Urinary bladder (tissue), 4 donors: ENCODE measurements around the gene ZNF641. TPM values are rescaled to one million over a fixed set of nuclear protein-coding genes. Genes with fewer than 3 reads are reported as not detected.

ENCODE experiments used
- DNase-seq: peaks from one replicate; pipeline ENCODE4 v3.0.0-alpha.2; 2015; ENCODE audit errors: extremely low spot score
- H3K27ac ChIP-seq: one replicate; pipeline ENCODE4 v1.5.1; 2013; ENCODE audit warnings: low read depth, mild to moderate bottlenecking, moderate library complexity
- H3K36me3 ChIP-seq: one replicate; pipeline ENCODE4 v1.6.1; 2013; ENCODE audit warnings: mild to moderate bottlenecking, moderate library complexity; ENCODE audit not compliant: insufficient read depth
- H3K4me1 ChIP-seq: one replicate; pipeline ENCODE4 v1.6.1; 2013; ENCODE audit warnings: mild to moderate bottlenecking, moderate library complexity; ENCODE audit not compliant: insufficient read depth
- H3K4me3 ChIP-seq: one replicate; pipeline ENCODE4 v1.5.1; 2013; ENCODE audit warnings: low read depth, low read length
- WGBS: extraction: QIAGEN DNeasy Blood & Tissue Kit; methylation state at CpG from one replicate; pipeline ENCODE4 v1.1.7; 2013; 5-methylcytosine and 5-hydroxymethylcytosine counted together
- polyA plus RNA-seq: library from polyadenylated mRNA; stranded (reverse); fragments of 200-250 nt; gene quantifications from one replicate; pipeline ENCODE4 v1.2.3, GENCODE V29; 2013
- total RNA-seq: library from RNA; depleted of rRNA; stranded (reverse); fragments of >200 nt; gene quantifications from one replicate; pipeline ENCODE4 v1.2.3, GENCODE V29; 2014
- donor health status: healthy with polysubstance abuse.
- donor health status: healthy.

ZNF641 gene
- total RNA-seq (43.7 TPM), polyA plus RNA-seq (13.4 TPM)

DNA sequence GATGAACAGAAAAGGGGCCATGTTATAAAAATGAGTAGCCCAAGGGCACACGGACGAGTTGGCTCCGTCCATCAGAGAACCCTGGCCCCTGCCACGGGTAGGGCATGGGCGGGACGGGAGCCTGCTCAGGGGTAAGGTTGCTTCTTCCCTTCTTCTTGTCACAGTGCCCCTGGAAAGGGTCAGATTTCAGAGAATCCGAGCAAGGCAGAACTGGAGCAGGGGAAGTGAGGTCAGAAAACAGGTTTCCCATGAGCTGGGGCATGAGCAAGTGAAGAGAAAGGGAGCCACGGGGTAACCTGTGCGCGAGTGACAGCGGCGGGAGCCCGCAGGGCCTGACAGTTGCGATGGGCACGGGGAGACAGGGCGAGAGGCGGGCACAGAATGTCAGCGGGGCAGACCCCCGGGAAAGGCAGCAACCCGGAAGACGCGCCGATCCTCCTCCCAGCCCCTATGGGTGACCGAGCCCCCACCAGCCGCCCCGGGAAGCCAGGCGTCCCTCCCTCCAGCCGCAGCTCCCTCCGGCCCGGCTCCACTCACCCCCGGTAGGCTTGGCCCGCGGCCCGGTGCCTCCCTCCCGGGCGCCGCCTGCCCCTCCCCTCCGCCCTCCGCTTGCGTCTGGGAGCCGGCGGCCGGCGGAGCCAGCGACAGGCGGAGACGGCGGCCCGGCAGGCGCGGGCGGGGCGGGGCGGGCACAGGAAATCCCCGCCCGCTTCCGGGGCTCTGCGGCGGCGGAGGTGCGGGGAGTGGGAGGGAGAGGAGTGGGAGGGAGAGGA is at the start of gene ZNF641:
Gene ZNF641 (minus strand): TSS at position 671 of the 773 bp plus-strand sequence. CDS start 2,829 bp downstream, outside the sequence.
- under 1% methylated on average over 60 of the region's 61 CpGs for WGBS
- Histone ChIP-seq H3K27ac (peak within 1 kb of the TSS; percentile 90), H3K36me3 (no peaks in the 10 kb centered on the region), H3K4me3 (peak within 1 kb of the TSS; percentile 62), H3K4me1 (peaks cover 1% of the 10 kb centered on the region)
- peak; percentile 29 for DNase-seq

DNA sequence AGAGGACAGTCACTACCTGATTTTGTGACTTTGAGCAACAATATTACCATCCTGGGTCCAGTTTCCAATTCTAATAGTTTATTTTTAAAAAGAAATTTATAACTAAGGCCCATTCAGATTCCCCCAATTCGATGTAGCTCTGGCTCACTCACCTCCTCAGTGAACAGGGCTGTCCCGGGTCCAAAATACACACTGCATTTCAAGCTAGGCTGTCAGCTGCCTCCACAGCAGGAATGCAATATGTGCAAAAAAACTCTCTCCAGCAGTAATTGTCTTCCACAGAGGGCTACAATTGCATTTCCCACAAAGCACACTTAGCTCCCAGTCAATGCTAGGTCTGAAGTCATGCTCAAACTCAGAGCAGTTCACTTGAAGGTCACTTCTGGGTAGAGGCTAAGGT is 39.3 kb upstream of the ZNF641 start:
- Histone ChIP-seq H3K27ac (no peak overlapping the region), H3K4me3 (no peak overlapping the region), H3K4me1 (no peaks in the 10 kb centered on the region), H3K36me3 (no peaks in the 10 kb centered on the region)
- WGBS: 40% methylated on average over 2 of the region's 2 CpGs
- no peak for DNase-seq

DNA sequence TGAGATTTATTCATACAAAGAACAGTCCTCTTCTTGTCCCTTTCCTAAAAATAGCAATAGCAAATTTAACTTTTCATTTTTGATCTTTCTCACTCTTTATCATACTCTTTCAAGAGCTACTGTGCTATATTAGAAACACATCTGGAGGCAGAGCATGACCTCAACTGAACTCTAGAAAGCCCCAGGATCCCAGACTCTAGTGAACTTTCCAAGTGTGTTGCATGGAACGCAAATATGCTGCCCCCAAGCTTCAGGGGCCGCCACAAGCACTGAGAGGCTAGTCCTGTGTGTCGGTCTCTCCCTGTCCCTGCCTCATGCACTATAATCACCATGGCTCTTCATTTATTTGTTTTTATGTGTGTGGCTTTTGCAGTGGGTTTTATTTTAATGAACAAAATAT is 38.7 kb upstream of the ZNF641 start:
- Histone ChIP-seq H3K4me3 (no peak overlapping the region), H3K36me3 (no peaks in the 10 kb centered on the region), H3K27ac (no peak overlapping the region), H3K4me1 (no peaks in the 10 kb centered on the region)
- 62% methylated on average over 3 of the region's 3 CpGs for WGBS
- no peak for DNase-seq

DNA sequence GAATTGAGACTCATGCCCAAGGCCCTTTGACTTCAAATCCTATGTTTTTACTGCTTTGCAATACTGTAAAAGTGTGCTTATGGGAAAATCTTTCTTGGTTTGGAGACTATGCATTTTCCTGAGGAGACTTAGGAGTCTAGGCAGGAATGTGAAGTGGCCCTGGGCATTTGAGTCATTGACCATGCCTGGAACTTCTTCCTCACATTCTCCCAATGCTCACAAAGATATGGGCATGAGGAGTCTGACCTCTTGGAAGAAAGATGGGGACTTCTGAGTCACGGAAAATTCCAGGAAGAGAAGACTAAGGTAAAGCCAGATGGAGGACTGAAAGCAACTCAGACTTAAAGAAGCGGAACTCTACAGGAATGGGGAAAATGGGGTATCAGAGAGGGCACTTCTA is 38.2 kb upstream of the ZNF641 start:
- WGBS: 79% methylated on average over 2 of the region's 2 CpGs
- H3K27ac ChIP-seq: no peak overlapping the region
- no peak for DNase-seq

DNA sequence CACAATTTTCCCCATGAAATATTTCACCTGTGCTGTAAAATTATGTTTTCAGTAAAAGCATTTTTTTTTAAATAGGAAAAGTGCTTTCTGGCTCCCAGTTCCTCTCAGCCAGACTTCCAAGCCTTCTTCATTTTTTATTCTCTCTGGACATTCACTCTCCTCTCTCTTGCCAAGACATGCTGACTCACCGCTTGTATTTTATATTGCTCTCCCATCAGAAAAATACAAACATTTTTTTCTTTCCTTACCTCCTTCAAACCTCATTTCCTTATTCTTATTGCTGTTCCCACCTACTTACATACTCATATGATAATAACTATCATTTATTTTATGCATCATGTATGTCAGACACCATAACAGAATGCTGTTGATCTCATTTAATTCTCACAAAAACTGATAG is 37.7 kb upstream of the ZNF641 start:
- no peak overlapping the region for H3K4me3 ChIP-seq
- H3K4me1 ChIP-seq: no peaks in the 10 kb centered on the region
- no peak for DNase-seq
- 21% methylated on average over 1 of the region's 1 CpG for WGBS
- H3K36me3 ChIP-seq: no peaks in the 10 kb centered on the region
- no peak overlapping the region for H3K27ac ChIP-seq

More for the DNA sequence above, 38.2 kb upstream of the ZNF641 start:
- H3K4me1 ChIP-seq: no peaks in the 10 kb centered on the region
- no peak overlapping the region for H3K4me3 ChIP-seq
- no peaks in the 10 kb centered on the region for H3K36me3 ChIP-seq

DNA sequence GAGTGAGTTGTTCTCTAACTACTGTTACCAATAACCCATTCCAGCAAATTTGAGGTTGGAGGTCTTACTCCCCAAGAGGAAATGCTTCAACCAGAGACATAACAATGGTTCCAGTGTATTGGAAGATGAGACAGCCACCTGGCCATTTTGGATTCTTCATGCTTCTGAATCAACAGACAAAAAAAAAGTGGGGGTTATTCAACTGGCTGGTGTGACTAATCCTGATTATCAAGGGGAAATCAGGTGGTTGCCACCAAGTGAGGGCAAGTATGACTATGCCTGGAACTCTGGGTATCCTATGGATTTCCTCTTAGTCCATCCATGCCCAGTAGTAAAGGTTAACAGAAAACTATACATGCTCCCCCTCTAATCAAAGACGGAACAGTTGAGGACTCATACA is 29.9 kb upstream of the ZNF641 start:
- Histone ChIP-seq H3K4me1 (no peaks in the 10 kb centered on the region), H3K27ac (no peak overlapping the region), H3K36me3 (no peaks in the 10 kb centered on the region), H3K4me3 (no peak overlapping the region)
- no peak for DNase-seq
- 97% methylated on average over 1 of the region's 1 CpG for WGBS

DNA sequence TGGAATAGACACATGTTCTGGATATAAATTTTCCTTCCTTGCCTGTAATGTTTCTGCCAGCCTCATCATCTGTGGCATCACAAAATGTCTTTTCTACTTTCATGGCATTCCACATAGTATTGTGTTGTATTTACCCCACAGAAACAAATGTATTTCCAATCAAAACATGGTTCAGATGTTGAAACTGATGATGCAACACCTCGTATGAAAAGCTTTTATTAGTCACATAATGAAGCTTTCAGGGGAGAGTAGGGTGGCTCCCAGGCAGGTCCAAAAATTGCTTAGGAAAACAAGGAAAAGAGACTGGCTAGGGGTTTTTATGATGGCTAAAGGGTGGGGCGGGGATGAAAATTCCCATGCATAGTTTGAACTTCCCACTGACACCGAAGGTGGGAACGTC is 29.1 kb upstream of the ZNF641 start:
- H3K36me3 ChIP-seq: no peaks in the 10 kb centered on the region
- 65% methylated on average over 4 of the region's 4 CpGs for WGBS
- DNase-seq: no peak
- no peak overlapping the region for H3K4me3 ChIP-seq
- H3K27ac ChIP-seq: no peak overlapping the region
- no peaks in the 10 kb centered on the region for H3K4me1 ChIP-seq

GRCh38 chr12:48377646-48378045 is 26.9 kb upstream of the ZNF641 start:
- H3K27ac ChIP-seq: no peak overlapping the region
- WGBS: 88% methylated on average over 2 of the region's 2 CpGs
- DNase-seq: no peak
- H3K4me1 ChIP-seq: no peaks in the 10 kb centered on the region
- no peak overlapping the region for H3K4me3 ChIP-seq
- no peaks in the 10 kb centered on the region for H3K36me3 ChIP-seq

- Histone ChIP-seq H3K27ac (no peak overlapping the region), H3K4me1 (no peaks in the 10 kb centered on the region), H3K36me3 (no peaks in the 10 kb centered on the region), H3K4me3 (no peak overlapping the region)
- no peak for DNase-seq
These were observed 23.4 kb upstream of the ZNF641 start for GRCh38 chr12:48374164-48374563.

DNA sequence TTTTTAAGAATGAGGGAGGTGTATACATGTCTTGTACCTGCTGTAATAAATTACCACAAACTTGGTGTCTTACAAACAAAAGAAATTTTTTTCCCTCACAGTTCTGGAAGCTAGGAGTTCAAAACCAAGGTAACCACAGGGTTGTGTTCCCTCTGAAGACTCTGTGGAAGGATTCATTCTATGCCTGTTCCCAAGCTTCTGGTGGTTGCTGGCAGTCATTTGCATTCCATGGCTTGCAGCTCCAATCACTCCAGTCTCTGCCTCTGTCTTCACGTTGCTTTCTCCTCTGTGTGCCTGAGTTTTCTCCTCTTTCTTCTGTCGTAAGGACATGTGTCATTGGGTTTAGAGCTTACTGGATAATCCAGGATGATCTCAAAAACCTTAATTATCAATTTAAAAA is 15.4 kb upstream of the ZNF641 start:
- H3K4me1 ChIP-seq: no peaks in the 10 kb centered on the region
- no peak overlapping the region for H3K27ac ChIP-seq
- no peak for DNase-seq
- H3K4me3 ChIP-seq: no peak overlapping the region
- H3K36me3 ChIP-seq: no peaks in the 10 kb centered on the region
- 52% methylated on average over 2 of the region's 2 CpGs for WGBS

DNA sequence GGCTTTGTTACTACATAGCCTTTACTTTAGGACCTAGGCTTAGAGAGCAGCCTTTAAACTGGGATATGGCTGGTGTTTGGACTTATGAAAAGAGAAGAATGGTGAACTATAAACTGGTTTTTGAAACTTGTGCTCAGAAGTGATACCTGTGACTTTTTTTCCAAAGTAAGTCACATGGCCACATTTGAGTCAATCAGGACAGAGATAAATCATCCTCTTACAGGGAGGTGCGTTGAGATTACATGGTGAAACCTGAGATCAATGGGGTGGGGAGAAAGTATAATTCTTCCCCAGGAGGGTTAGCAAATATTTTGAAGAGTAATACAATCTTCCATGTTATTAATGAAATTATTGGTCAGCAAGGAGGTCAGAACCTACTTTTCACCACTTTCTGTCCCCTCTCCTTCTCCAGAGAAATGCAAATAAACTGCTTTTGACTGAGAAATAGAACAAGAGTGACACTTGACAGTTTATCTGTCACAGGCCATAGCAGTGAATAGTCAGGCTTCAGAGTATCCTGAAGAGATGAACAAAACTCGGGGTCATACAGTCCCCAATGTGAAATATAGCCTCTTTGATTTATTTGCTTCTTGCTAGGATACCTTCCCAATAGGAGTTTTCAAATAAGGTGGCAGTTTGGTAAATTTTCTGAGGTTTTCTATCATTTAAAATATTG is 11.1 kb upstream of the ZNF641 start:
- Histone ChIP-seq H3K4me3 (no peak overlapping the region), H3K36me3 (no peaks in the 10 kb centered on the region), H3K27ac (no peak overlapping the region), H3K4me1 (no peaks in the 10 kb centered on the region)
- no peak for DNase-seq
- 84% methylated on average over 2 of the region's 2 CpGs for WGBS

DNA sequence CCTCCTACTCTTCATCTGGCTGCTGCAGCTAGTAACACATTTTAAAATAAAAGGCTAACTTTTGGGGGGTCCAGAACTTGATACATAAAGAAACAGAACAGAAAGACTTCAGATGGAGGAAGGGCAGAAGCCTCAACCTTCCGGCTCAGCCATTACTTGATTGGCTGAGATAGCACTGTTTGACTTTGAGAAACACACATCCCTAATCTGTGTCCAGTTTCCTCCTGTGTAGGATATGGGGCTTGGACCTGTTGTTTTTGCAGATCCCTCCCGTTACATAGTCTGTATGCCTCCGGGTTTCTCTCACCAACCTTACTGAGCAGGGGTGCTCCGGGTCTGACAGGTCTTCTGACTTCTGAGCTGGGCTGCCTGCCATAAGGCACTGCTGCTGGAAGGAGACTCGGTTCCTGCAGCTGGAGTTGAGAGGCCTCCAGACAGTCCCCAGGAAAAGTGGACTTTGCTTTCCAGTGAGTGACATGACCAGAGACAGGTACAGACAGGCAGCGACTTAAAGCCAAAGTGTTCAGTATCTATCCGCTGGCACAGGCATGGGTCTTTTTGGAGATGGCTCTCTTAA is 8.3 kb upstream of the ZNF641 start:
- Histone ChIP-seq H3K4me1 (no peaks in the 10 kb centered on the region), H3K4me3 (no peak overlapping the region), H3K27ac (no peak overlapping the region), H3K36me3 (no peaks in the 10 kb centered on the region)
- DNase-seq: no peak
- 60% methylated on average over 7 of the region's 7 CpGs for WGBS

GRCh38 chr12:48356041-48356768 is 5.5 kb upstream of the ZNF641 start:
- 76% methylated on average over 6 of the region's 6 CpGs for WGBS
- DNase-seq: no peak
- no peak overlapping the region for H3K27ac ChIP-seq

More at GRCh38 chr12:48356041-48356768, 5.5 kb upstream of the ZNF641 start:
- H3K4me1 ChIP-seq: no peaks in the 10 kb centered on the region
- H3K4me3 ChIP-seq: no peak overlapping the region
- no peaks in the 10 kb centered on the region for H3K36me3 ChIP-seq
